AG09319 (cell line): ENCODE measurements around the gene KIRREL3.

ENCODE experiments used
- DNase-seq: peaks from one replicate; pipeline ENCODE4 v3.0.0-alpha.2; 2010; ENCODE audit warnings: low read depth; ENCODE audit errors: extremely low read depth
- CTCF ChIP-seq: IDR thresholded peaks from 2 replicates; pipeline ENCODE4 v1.5.1; 2011; ENCODE audit warnings: low read depth, mild to moderate bottlenecking, inconsistent platforms, low read length, moderate library complexity

KIRREL3 gene

DNA sequence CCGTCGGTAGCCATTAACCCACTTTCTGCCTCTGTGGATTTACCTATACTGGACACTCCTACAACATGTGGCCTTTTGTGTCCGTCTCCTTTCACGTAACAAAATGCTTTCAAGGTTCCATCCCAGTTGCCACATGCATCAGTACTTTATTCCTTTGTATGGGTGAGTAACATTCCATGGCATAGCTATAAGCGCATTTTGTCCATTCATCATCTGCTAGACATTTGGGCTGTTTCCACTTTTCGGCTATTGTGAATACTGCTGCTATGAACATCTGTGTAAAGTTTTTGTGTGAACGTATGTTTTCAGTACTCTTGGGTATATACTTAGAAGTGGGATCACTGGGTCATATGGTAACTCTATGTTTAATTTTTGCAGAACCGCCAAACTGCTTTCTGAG, 387.9 kb downstream of the KIRREL3 start:
- DNase-seq = no peak
- no peak for TF ChIP-seq CTCF

DNA sequence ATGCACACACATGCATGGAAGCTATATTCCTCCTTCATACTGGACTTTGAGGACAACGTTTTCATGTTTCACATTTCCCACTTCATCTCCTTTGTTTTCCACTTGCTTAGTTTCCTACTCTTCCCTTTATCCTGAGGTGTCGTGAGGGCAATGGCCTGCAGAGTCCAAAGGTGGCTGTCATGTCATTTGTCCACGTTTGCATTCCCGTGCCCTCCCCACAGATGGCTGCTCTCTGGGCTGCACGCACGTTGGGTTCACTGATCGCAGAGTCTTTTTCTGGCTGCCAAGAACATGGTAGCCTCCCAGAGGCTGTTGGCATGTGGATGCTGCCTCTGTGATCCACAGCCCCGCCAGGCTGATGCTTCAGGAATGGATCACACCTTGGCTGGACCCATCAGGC, 389.1 kb downstream of the KIRREL3 start:
- no peak for DNase-seq
- TF ChIP-seq CTCF = no peak

DNA sequence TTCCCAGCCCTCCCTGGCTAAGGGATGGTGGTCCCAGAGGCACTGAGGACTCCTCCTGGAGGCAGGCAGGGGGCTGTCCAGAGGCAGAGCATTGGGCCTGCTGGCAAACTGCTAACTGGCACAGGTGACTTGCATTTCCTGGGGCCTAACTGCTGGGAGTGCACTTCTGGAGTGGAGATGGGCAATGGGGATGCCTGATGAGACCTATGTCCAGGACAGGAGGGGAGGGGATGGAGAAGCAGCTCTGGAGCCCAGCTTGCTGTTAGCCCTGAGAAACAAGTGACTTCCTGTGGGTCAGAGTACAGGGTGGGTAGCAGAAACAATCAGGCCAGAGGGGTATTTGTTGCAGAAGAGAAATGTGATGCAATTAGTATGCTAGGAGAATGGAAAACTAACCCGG, 391.9 kb downstream of the KIRREL3 start:
- no peak for DNase-seq
- TF ChIP-seq CTCF = no peak

DNA sequence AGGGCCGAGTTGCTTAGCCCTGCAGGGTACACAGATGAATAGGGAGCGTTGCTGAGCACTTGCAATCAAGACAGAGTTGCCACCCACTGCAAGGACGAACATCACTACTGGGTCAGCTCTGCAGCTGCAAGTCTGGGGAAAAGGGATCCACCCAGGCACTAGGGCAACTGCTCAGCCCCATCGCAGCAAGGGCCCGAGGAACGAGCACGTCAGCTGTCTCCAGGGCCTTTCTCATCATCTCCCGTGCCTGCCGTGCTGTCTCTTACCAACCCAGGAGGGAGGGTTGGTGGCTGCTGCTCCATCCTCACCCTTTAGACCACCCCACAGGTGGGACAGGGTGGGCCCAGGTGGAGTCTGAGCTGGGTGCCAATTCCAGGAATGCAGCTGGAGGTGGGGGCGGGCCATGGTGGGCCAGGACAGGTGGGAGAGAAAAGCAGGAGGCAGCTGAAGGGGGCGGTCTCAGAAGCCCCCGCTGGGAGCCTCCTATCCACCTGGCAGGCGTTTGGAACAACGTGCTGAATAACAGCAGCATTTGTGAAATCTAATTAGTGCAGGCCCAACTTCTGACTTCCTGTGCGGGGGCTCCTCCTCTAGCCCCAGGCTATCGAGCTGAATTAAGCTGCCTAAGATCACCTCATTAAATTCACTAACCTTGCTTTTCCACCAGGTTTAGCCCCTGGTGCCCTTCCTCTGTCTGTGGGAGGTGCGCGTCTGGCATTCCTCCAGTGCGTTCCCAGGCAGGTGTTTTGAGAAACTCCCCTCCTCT, 392.6 kb downstream of the KIRREL3 start:
- no peak for DNase-seq

GRCh38 chr11:126607374-126607773, 393.2 kb downstream of the KIRREL3 start:
- DNase-seq = peak; percentile 31
- TF ChIP-seq CTCF = peak; percentile 87

More for the DNA sequence above, 392.6 kb downstream of the KIRREL3 start:
- no peak for TF ChIP-seq CTCF

GRCh38 chr11:126606484-126606883, 394.1 kb downstream of the KIRREL3 start:
- no peak for DNase-seq
- no peak for TF ChIP-seq CTCF

DNA sequence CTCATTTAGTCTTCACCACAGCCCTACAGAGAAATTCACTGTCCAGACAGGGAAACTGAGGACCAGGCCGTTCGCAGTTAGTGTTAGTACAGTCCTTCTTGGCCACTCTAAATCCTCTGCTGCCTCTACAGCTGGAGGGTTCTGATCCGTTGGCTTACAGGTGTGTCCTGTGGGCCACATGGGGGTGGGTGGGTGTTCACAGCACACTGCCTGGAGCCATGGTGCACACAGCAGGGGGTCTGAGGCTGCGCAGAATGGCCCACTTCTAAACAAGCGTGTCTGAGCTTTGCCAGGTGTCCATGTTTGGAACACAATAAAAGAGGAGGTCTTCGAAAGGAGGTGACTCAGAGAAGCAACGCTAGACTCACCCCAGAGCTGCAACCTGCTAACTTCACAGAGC, 396.1 kb downstream of the KIRREL3 start:
- DNase-seq = no peak
- no peak for TF ChIP-seq CTCF
